GM18867 (cell line): ENCODE measurements around the gene NBPF10.
"Not testable (repeated sequence)": the region's sequence is repeated elsewhere in the genome, so short reads cannot be mapped to it uniquely, and the experiment has no call there.

Source experiments
- ATAC-seq: cut with Tn5 transposase; IDR thresholded peaks from one replicate; pipeline ENCODE4 v1.9.1; 2021; ENCODE audit warnings: mild to moderate bottlenecking, moderate library complexity; ENCODE audit not compliant: unreplicated experiment

NBPF10 gene

DNA sequence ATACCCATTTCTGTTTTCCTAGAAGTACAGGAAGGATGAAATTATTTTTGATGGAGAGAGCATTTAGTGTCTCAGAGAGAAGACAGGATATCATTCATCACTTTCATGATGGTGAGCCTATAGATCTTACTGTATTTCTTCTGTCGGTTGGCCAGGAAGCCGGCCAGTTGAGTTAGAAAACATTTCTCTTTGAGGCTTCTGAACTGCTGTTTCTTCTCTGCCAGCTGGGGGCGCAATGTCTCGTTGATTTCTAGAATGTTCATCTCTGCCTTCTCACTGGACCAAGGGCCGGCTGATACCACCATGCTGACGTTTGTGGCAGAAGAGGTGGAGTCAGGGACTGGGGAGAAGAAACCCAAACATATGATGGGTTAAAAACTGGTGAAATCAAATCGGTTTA lies at the start of gene NBPF10:
Gene NBPF10 (minus strand): TSS at position 340 of the 400 bp plus-strand sequence. CDS start 35 bp downstream, at position 305.
- ATAC-seq, result not testable (repeated sequence)

- not testable (repeated sequence) for ATAC-seq
Measured at GRCh38 chr1:146174531-146174930, 29.9 kb upstream of the NBPF10 start.

DNA sequence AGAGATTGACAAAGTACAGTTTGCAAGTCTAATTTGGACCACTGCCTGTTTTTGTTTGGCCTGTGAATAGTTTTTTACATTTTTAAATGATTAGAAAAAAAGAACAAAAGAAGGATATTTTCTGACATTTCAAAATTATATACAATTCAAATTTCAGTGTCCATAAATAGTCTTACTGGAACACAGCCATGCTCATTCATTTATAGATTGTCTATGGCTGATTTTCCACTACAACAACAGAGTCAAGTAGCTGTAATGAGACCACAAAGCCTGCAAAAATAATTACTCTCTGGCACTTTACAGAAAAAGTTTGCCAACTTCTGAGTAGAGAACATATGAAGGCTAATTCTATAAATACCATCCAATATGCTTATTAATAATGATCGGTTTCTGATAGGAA lies 23.1 kb upstream of the NBPF10 start:
- not testable (repeated sequence) for ATAC-seq

DNA sequence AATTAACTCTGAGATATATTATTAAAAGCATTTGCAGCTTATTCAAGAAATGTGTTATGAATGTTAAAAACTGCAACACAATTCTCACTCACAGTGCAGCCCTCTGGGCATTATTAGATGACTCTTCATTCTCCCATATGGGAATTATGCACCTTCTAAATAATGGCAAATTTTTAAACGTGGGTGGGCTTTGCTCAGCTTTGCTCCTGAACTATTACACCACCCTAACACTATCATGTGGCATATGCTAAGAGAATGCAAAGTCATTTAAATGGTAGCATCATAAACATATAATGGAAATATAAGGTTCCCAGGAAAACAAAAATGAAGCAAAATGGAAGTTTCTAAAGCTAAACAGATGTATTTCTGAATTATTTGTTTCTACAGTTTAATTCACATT lies 22.7 kb upstream of the NBPF10 start:
- ATAC-seq, result not testable (repeated sequence)
